ENCODE data around the gene POLR1A. TPM values are rescaled to one million over a fixed set of nuclear protein-coding genes. Genes with fewer than 3 reads are reported as not detected.
A peak's percentile ranks its signal among the peaks of the same experiment; 100 is the strongest.

Gene POLR1A
- 17.2 TPM for total RNA-seq

GRCh38 chr2:86105252-86105968, at the start of gene POLR1A:
POLR1A (minus strand) TSS chr2:86105886; CDS start chr2:86105776, 110 bp downstream.
- no peaks in the 10 kb centered on the region for H3K9me3 ChIP-seq
- H3K27me3 ChIP-seq: no peaks in the 10 kb centered on the region
- H3K4me1 ChIP-seq: peaks cover 36% of the 10 kb centered on the region
- peak in 1 of 2 donors; percentile 95 for DNase-seq (ENCODE audit: extremely low spot score in 2 of 2)
- peak in 1 of 2 donors; percentile 84 for TF ChIP-seq POLR2AphosphoS5 (IDR thresholded peaks at IDR 0.05; ENCODE audit: insufficient read depth in 1 of 2, low read depth in 1 of 2)
- no peak for TF ChIP-seq CTCF (IDR thresholded peaks at IDR 0.05)
- peaks cover 0 to 9% of the 10 kb centered on the region in 2 donors for H3K36me3 ChIP-seq
- H3K4me3 ChIP-seq: peak within 1 kb of the TSS; percentile 89 to 94
- intact Hi-C loops (cut with DNase I): no loop called here
- peak within 1 kb of the TSS; percentile 77 for H3K27ac ChIP-seq

GRCh38 chr2:86150502-86150901, 44.8 kb upstream of the POLR1A start:
- H3K4me1 ChIP-seq: no peaks in the 10 kb centered on the region
- no peak overlapping the region for H3K4me3 ChIP-seq
- H3K9me3 ChIP-seq: no peaks in the 10 kb centered on the region
- H3K36me3 ChIP-seq: peaks cover 0 to 63% of the 10 kb centered on the region in 2 donors
- no peaks in the 10 kb centered on the region for H3K27me3 ChIP-seq
- intact Hi-C loops (cut with DNase I): no loop called here
- no peak overlapping the region for H3K27ac ChIP-seq
- no peak for DNase-seq (ENCODE audit: extremely low spot score in 2 of 2)
- TF ChIP-seq CTCF (IDR thresholded peaks at IDR 0.05) (no peak), POLR2A (IDR thresholded peaks at IDR 0.05) (no peak), POLR2AphosphoS5 (IDR thresholded peaks at IDR 0.05; ENCODE audit: insufficient read depth in 1 of 2, low read depth in 1 of 2) (no peak)

- intact Hi-C loops (cut with DNase I): no loop called here
- Histone ChIP-seq H3K9me3 (no peaks in the 10 kb centered on the region), H3K27ac (no peak overlapping the region), H3K4me3 (no peak overlapping the region), H3K36me3 (peaks cover 7 to 73% of the 10 kb centered on the region in 2 donors), H3K27me3 (no peaks in the 10 kb centered on the region), H3K4me1 (no peaks in the 10 kb centered on the region)
- no peak for DNase-seq (ENCODE audit: extremely low spot score in 2 of 2)
- no peak for TF ChIP-seq CTCF (IDR thresholded peaks at IDR 0.05)
Observed at GRCh38 chr2:86147793-86148192, 42.1 kb upstream of the POLR1A start.

- H3K36me3 ChIP-seq: peaks cover 7 to 48% of the 10 kb centered on the region in 2 donors
- DNase-seq (ENCODE audit: extremely low spot score in 2 of 2): no peak
- intact Hi-C loops (cut with DNase I): no loop called here
- TF ChIP-seq POLR2A (IDR thresholded peaks at IDR 0.05) (no peak), POLR2AphosphoS5 (IDR thresholded peaks at IDR 0.05; ENCODE audit: insufficient read depth in 1 of 2, low read depth in 1 of 2) (no peak), CTCF (IDR thresholded peaks at IDR 0.05) (no peak)
- H3K4me1 ChIP-seq: no peaks in the 10 kb centered on the region
- H3K27me3 ChIP-seq: no peaks in the 10 kb centered on the region
- H3K27ac ChIP-seq: no peak overlapping the region
- H3K4me3 ChIP-seq: no peak overlapping the region
- no peaks in the 10 kb centered on the region for H3K9me3 ChIP-seq
Observed at GRCh38 chr2:86143926-86144685, 38.4 kb upstream of the POLR1A start.

GRCh38 chr2:86143307-86143706, 37.6 kb upstream of the POLR1A start:
- no peaks in the 10 kb centered on the region for H3K9me3 ChIP-seq
- H3K27ac ChIP-seq: no peak overlapping the region
- no peaks in the 10 kb centered on the region for H3K27me3 ChIP-seq
- intact Hi-C loops (cut with DNase I): no loop called here
- DNase-seq (ENCODE audit: extremely low spot score in 2 of 2): no peak
- no peaks in the 10 kb centered on the region for H3K4me1 ChIP-seq
- H3K4me3 ChIP-seq: no peak overlapping the region
- peaks cover 7 to 48% of the 10 kb centered on the region in 2 donors for H3K36me3 ChIP-seq
- TF ChIP-seq POLR2AphosphoS5 (IDR thresholded peaks at IDR 0.05; ENCODE audit: insufficient read depth in 1 of 2, low read depth in 1 of 2): no peak
- TF ChIP-seq CTCF (IDR thresholded peaks at IDR 0.05): no peak
- no peak for TF ChIP-seq POLR2A (IDR thresholded peaks at IDR 0.05)
